Measurements from ENCODE around the gene KDM1A. TPM values are rescaled to one million over a fixed set of nuclear protein-coding genes. Genes with fewer than 3 reads are reported as not detected.

The KDM1A gene
- total RNA-seq, 1 experiment from 2014 or later = 204 TPM

- Mint-ChIP-seq H3K4me3 (no peak overlapping the region), H3K27ac (peak overlapping the region in 1 of 3 experiments; percentile 55; a peak in 1 of 7 replicates), H3K4me1 (peaks cover 18 to 31% of the 10 kb centered on the region in 2 experiments), H3K36me3 (ENCODE audit: insufficient read depth in 1 of 3, low read depth in 3 of 3) (peaks cover 2 to 19% (median 17%) of the 10 kb centered on the region in 3 experiments; a peak in 5 of 7 replicates), H3K27me3 (ENCODE audit: low read depth) (no peaks in the 10 kb centered on the region), H3K9me3 (no peaks in the 10 kb centered on the region)
- no peak overlapping the region for H3K27ac ChIP-seq (ENCODE audit: insufficient read length, low read depth, low read length)
- no peak overlapping the region for H3K9ac ChIP-seq (ENCODE audit: extremely low read depth, insufficient read length, low read length)
- no peak overlapping the region for H3K56ac ChIP-seq (ENCODE audit: insufficient read length, low read depth, low read length)
- DNase-seq = no peak
- no peak overlapping the region for H3K14ac ChIP-seq (ENCODE audit: insufficient read depth, low read length)
- H4K8ac ChIP-seq (replicated peaks; ENCODE audit: insufficient read length, low read depth, low read length) = no peak overlapping the region
- no peak overlapping the region for H4K91ac ChIP-seq (ENCODE audit: insufficient read length, low read depth, low read length)
- H2BK12ac ChIP-seq (ENCODE audit: insufficient read length, low read depth, low read length) = no peak overlapping the region
- H3K18ac ChIP-seq (ENCODE audit: insufficient read length, low read depth, low read length) = no peak overlapping the region
- peaks cover 3% of the 10 kb centered on the region for H3K79me1 ChIP-seq (ENCODE audit: insufficient read depth, low read depth, low read length, poor library complexity, severe bottlenecking)
- peaks cover 10% of the 10 kb centered on the region; the same call in 1 of the 2 replicates for H3K4me1 ChIP-seq (ENCODE audit: insufficient read depth, low read length)
- no peak overlapping the region for H4K5ac ChIP-seq (ENCODE audit: insufficient read length, low read depth, low read length)
- no peaks in the 10 kb centered on the region for H3K9me3 ChIP-seq (ENCODE audit: control insufficient read depth, low read depth, low read length)
- no peak overlapping the region for H2AK5ac ChIP-seq (ENCODE audit: insufficient read length, low read length)
- H2BK120ac ChIP-seq (ENCODE audit: low read depth, low read length, poor library complexity, severe bottlenecking) = no peak overlapping the region
- H2BK20ac ChIP-seq (ENCODE audit: low read depth, low read length, poor library complexity, severe bottlenecking) = no peak overlapping the region
- no peak overlapping the region for H2AFZ ChIP-seq (ENCODE audit: low read length)
- H3K27me3 ChIP-seq (ENCODE audit: insufficient read depth, low read length) = no peaks in the 10 kb centered on the region
- no peak overlapping the region for H3T11ph ChIP-seq (ENCODE audit: low read length)
- no peaks in the 10 kb centered on the region for H4K20me1 ChIP-seq (ENCODE audit: control insufficient read depth, insufficient read depth, insufficient read length)
- H3K23ac ChIP-seq (ENCODE audit: insufficient read length, low read depth, low read length) = no peak overlapping the region
- no peaks in the 10 kb centered on the region; the same call in 1 of the 2 replicates for H3K79me2 ChIP-seq (ENCODE audit: insufficient read depth, low read length)
- H3K4me2 ChIP-seq (ENCODE audit: insufficient read depth, insufficient read length, low read length) = no peak overlapping the region
- H2BK5ac ChIP-seq (ENCODE audit: insufficient read length, low read length) = no peak overlapping the region
- TF ChIP-seq CTCF (conservative IDR thresholded peaks at IDR 0.05) = no peak
- H2BK15ac ChIP-seq (ENCODE audit: low read depth, low read length) = no peak overlapping the region
- H3K23me2 ChIP-seq (ENCODE audit: insufficient read length, low read depth, low read length, poor library complexity, severe bottlenecking) = no peaks in the 10 kb centered on the region
- no CpG with 5 or more reads among the region's 1 CpG for WGBS (ENCODE audit: extremely low coverage, insufficient read length, low lambda C conversion rate)
- H3K4ac ChIP-seq (ENCODE audit: low read depth, low read length) = no peak overlapping the region
Measured at GRCh38 chr1:23102289-23102688, 83.0 kb downstream of the KDM1A start.

Data from H9 (cell line).